ENCODE data around the gene GLYATL1.

GLYATL1 gene

GRCh38 chr11:58968251-58968711 lies 29.0 kb downstream of the GLYATL1 start:
- Histone ChIP-seq H3K4me3 (IDR thresholded peaks at IDR 0.05; ENCODE audit: insufficient read depth, low read depth, low read length) (no peak overlapping the region), H3K4me2 (no peak overlapping the region)
- no peak for TF ChIP-seq CTCF (conservative IDR thresholded peaks at IDR 0.05; ENCODE audit: low read depth, low read length)

GRCh38 chr11:58977470-58977869 lies 38.2 kb downstream of the GLYATL1 start:
- no peak for TF ChIP-seq CTCF (conservative IDR thresholded peaks at IDR 0.05; ENCODE audit: low read depth, low read length)
- Histone ChIP-seq H2AFZ (ENCODE audit: low read depth) (no peak overlapping the region), H3K27me3 (ENCODE audit: insufficient read depth, low read depth) (no peaks in the 10 kb centered on the region), H4K20me1 (ENCODE audit: insufficient read depth) (no peaks in the 10 kb centered on the region), H3K79me2 (ENCODE audit: insufficient read depth, low read depth) (no peaks in the 10 kb centered on the region), H3K36me3 (ENCODE audit: insufficient read depth) (no peaks in the 10 kb centered on the region), H3K27ac (no peak overlapping the region), H3K4me1 (ENCODE audit: low read depth, poor library complexity, severe bottlenecking) (no peaks in the 10 kb centered on the region), H3K4me3 (IDR thresholded peaks at IDR 0.05; ENCODE audit: insufficient read depth, low read depth, low read length) (no peak overlapping the region), H3K9ac (no peak overlapping the region), H3K4me2 (no peak overlapping the region)

More at GRCh38 chr11:58968251-58968711, 29.0 kb downstream of the GLYATL1 start:
- no peaks in the 10 kb centered on the region for H3K27me3 ChIP-seq (ENCODE audit: insufficient read depth, low read depth)
- no peaks in the 10 kb centered on the region for H3K4me1 ChIP-seq (ENCODE audit: low read depth, poor library complexity, severe bottlenecking)
- H3K79me2 ChIP-seq (ENCODE audit: insufficient read depth, low read depth) = no peaks in the 10 kb centered on the region
- no peak overlapping the region for H2AFZ ChIP-seq (ENCODE audit: low read depth)
- no peak overlapping the region for H3K27ac ChIP-seq
- H3K36me3 ChIP-seq (ENCODE audit: insufficient read depth) = no peaks in the 10 kb centered on the region
- no peaks in the 10 kb centered on the region for H4K20me1 ChIP-seq (ENCODE audit: insufficient read depth)
- H3K9ac ChIP-seq = no peak overlapping the region

GRCh38 chr11:58979222-58979621 lies 39.9 kb downstream of the GLYATL1 start:
- Histone ChIP-seq H3K9ac (no peak overlapping the region), H3K4me3 (IDR thresholded peaks at IDR 0.05; ENCODE audit: insufficient read depth, low read depth, low read length) (no peak overlapping the region), H2AFZ (ENCODE audit: low read depth) (no peak overlapping the region), H3K27ac (no peak overlapping the region), H3K4me2 (no peak overlapping the region), H3K27me3 (ENCODE audit: insufficient read depth, low read depth) (no peaks in the 10 kb centered on the region), H3K36me3 (ENCODE audit: insufficient read depth) (no peaks in the 10 kb centered on the region), H4K20me1 (ENCODE audit: insufficient read depth) (no peaks in the 10 kb centered on the region), H3K4me1 (ENCODE audit: low read depth, poor library complexity, severe bottlenecking) (no peaks in the 10 kb centered on the region), H3K79me2 (ENCODE audit: insufficient read depth, low read depth) (no peaks in the 10 kb centered on the region)
- no peak for TF ChIP-seq CTCF (conservative IDR thresholded peaks at IDR 0.05; ENCODE audit: low read depth, low read length)

- no peaks in the 10 kb centered on the region for H4K20me1 ChIP-seq (ENCODE audit: insufficient read depth)
- no peaks in the 10 kb centered on the region for H3K4me1 ChIP-seq (ENCODE audit: low read depth, poor library complexity, severe bottlenecking)
- no peak for TF ChIP-seq CTCF (conservative IDR thresholded peaks at IDR 0.05; ENCODE audit: low read depth, low read length)
- H3K27ac ChIP-seq = no peak overlapping the region
- no peaks in the 10 kb centered on the region for H3K79me2 ChIP-seq (ENCODE audit: insufficient read depth, low read depth)
- H3K9ac ChIP-seq = no peak overlapping the region
- H3K36me3 ChIP-seq (ENCODE audit: insufficient read depth) = no peaks in the 10 kb centered on the region
- H3K4me2 ChIP-seq = no peak overlapping the region
- H3K27me3 ChIP-seq (ENCODE audit: insufficient read depth, low read depth) = no peaks in the 10 kb centered on the region
- H3K4me3 ChIP-seq (IDR thresholded peaks at IDR 0.05; ENCODE audit: insufficient read depth, low read depth, low read length) = no peak overlapping the region
- H2AFZ ChIP-seq (ENCODE audit: low read depth) = no peak overlapping the region
Measured at GRCh38 chr11:58980159-58980843, 41.0 kb downstream of the GLYATL1 start.
